Skeletal muscle cell (primary cell): ENCODE data around the gene ST7.
"Not testable (repeated sequence)": the region's sequence is repeated elsewhere in the genome, so short reads cannot be mapped to it uniquely, and the experiment has no call there.

Source experiments
- DNase-seq: peaks from one replicate; pipeline ENCODE4 v3.0.0-alpha.2; 2010; ENCODE audit warnings: low read depth
- H3K4me3 ChIP-seq: 2 replicates; pipeline ENCODE4 v1.5.1; 2011; ENCODE audit warnings: low read depth, mild to moderate bottlenecking, control low read depth, low read length, moderate library complexity

ST7 gene

GRCh38 chr7:117111535-117111934, 158.2 kb downstream of the ST7 start:
- no peak overlapping the region for H3K4me3 ChIP-seq
- no peak for DNase-seq

- DNase-seq, result no peak
- H3K4me3 ChIP-seq, result no peak overlapping the region
Measured at GRCh38 chr7:117112640-117113039, 159.3 kb downstream of the ST7 start.

GRCh38 chr7:117113871-117114270, 160.6 kb downstream of the ST7 start:
- DNase-seq, result no peak
- no peak overlapping the region for H3K4me3 ChIP-seq

GRCh38 chr7:117114272-117114671, 161.0 kb downstream of the ST7 start:
- no peak overlapping the region for H3K4me3 ChIP-seq
- no peak for DNase-seq

GRCh38 chr7:117116211-117116610, 162.9 kb downstream of the ST7 start:
- no peak overlapping the region for H3K4me3 ChIP-seq
- DNase-seq, result no peak

- DNase-seq, result no peak
- no peak overlapping the region for H3K4me3 ChIP-seq
Measured at GRCh38 chr7:117117172-117117571, 163.9 kb downstream of the ST7 start.

- no peak overlapping the region for H3K4me3 ChIP-seq
- no peak for DNase-seq
Measured at GRCh38 chr7:117118579-117119180, 165.4 kb downstream of the ST7 start.

- no peak for DNase-seq
- H3K4me3 ChIP-seq, result no peak overlapping the region
Measured at GRCh38 chr7:117119192-117119924, 166.1 kb downstream of the ST7 start.

GRCh38 chr7:117120321-117120720, 167.0 kb downstream of the ST7 start:
- not testable (repeated sequence) for DNase-seq, H3K4me3 ChIP-seq

GRCh38 chr7:117122036-117122435, 168.7 kb downstream of the ST7 start:
- not testable (repeated sequence) for DNase-seq, H3K4me3 ChIP-seq

GRCh38 chr7:117122536-117122935, 169.2 kb downstream of the ST7 start:
- H3K4me3 ChIP-seq, result no peak overlapping the region
- DNase-seq, result no peak

- H3K4me3 ChIP-seq, result no peak overlapping the region
- no peak for DNase-seq
Measured at GRCh38 chr7:117123311-117123926, 170.1 kb downstream of the ST7 start.

- peak; percentile 96 for DNase-seq
- H3K4me3 ChIP-seq, result no peak overlapping the region
Measured at GRCh38 chr7:117124591-117125220, 171.4 kb downstream of the ST7 start.

GRCh38 chr7:117126676-117127075, 173.4 kb downstream of the ST7 start:
- no peak for DNase-seq
- H3K4me3 ChIP-seq, result no peak overlapping the region

- no peak for DNase-seq
Measured at GRCh38 chr7:117127585-117128168, 174.4 kb downstream of the ST7 start.

GRCh38 chr7:117129521-117129955, 176.2 kb downstream of the ST7 start:
- no peak for DNase-seq
- H3K4me3 ChIP-seq, result no peak overlapping the region

More at GRCh38 chr7:117127585-117128168, 174.4 kb downstream of the ST7 start:
- H3K4me3 ChIP-seq, result no peak overlapping the region

- no peak overlapping the region for H3K4me3 ChIP-seq
Measured at GRCh38 chr7:117130262-117130661, 177.0 kb downstream of the ST7 start.

GRCh38 chr7:117132321-117133120, 179.2 kb downstream of the ST7 start:
- peak; percentile 79 for DNase-seq

More at GRCh38 chr7:117130262-117130661, 177.0 kb downstream of the ST7 start:
- no peak for DNase-seq

GRCh38 chr7:117133125-117133524, 179.8 kb downstream of the ST7 start:
- no peak overlapping the region for H3K4me3 ChIP-seq
- no peak for DNase-seq

More at GRCh38 chr7:117132321-117133120, 179.2 kb downstream of the ST7 start:
- no peak overlapping the region for H3K4me3 ChIP-seq
